HEK293T (cell line): ENCODE measurements around the gene P2RX7.

Experiments
- CTCF ChIA-PET: fragments of 350-600 bp; formaldehyde crosslinking; extraction: SDS; loops from one replicate; lab custom pipeline; 2021; ENCODE audit warnings: antibody characterized with exemption, inconsistent platforms; lab: Yijun Ruan, JAX
- POLR2A ChIA-PET: fragments of 350-600 bp; formaldehyde crosslinking; extraction: SDS; loops from one replicate; lab custom pipeline; 2020; ENCODE audit warnings: antibody characterized with exemption, inconsistent platforms; lab: Yijun Ruan, JAX
- DNase-seq: peaks from one replicate; pipeline ENCODE4 v3.0.0; 2012; ENCODE audit warnings: mixed read lengths; ENCODE audit errors: extremely low spot score
- ARNT ChIP-seq: fragments of 450-650 bp; IDR thresholded peaks from 2 replicates; pipeline ENCODE4 v1.6.1; 2017; ENCODE audit warnings: mild to moderate bottlenecking
- BHLHE40 ChIP-seq: fragments of 450-650 bp; IDR thresholded peaks from 2 replicates; pipeline ENCODE4 v1.6.1; 2016; ENCODE audit warnings: mild to moderate bottlenecking, moderate library complexity, borderline replicate concordance
- CTBP1 ChIP-seq: fragments of 450-650 bp; IDR thresholded peaks from 2 replicates; pipeline ENCODE4 v1.6.1; 2016; ENCODE audit warnings: borderline replicate concordance
- ELF4 ChIP-seq: fragments of 450-650 bp; IDR thresholded peaks from 2 replicates; pipeline ENCODE4 v1.6.1; 2017; ENCODE audit warnings: antibody characterized with exemption
- FOXA1 ChIP-seq: fragments of 450-650 bp; IDR thresholded peaks from 2 replicates; pipeline ENCODE4 v1.6.1; 2016; ENCODE audit warnings: mild to moderate bottlenecking
- FOXK2 ChIP-seq: fragments of 450-650 bp; IDR thresholded peaks from 2 replicates; pipeline ENCODE4 v1.6.1; 2016; ENCODE audit warnings: mild to moderate bottlenecking
- FOXM1 ChIP-seq: fragments of 450-650 bp; IDR thresholded peaks from 2 replicates; pipeline ENCODE4 v1.6.1; 2017; ENCODE audit warnings: mild to moderate bottlenecking, borderline replicate concordance
- HDGF ChIP-seq: fragments of 450-650 bp; IDR thresholded peaks from 2 replicates; pipeline ENCODE4 v1.6.1; 2017; ENCODE audit warnings: antibody characterized with exemption, borderline replicate concordance
- L3MBTL2 ChIP-seq: fragments of 450-650 bp; conservative IDR thresholded peaks from 2 replicates; pipeline ENCODE4 v1.6.1; 2016; ENCODE audit warnings: mild to moderate bottlenecking
- LEF1 ChIP-seq: fragments of 450-650 bp; IDR thresholded peaks from 2 replicates; pipeline ENCODE4 v1.6.1; 2017; ENCODE audit warnings: mild to moderate bottlenecking, borderline replicate concordance
- NFRKB ChIP-seq: fragments of 450-650 bp; IDR thresholded peaks from 2 replicates; pipeline ENCODE4 v1.6.1; 2016; ENCODE audit warnings: mild to moderate bottlenecking, moderate library complexity
- PKNOX1 ChIP-seq: fragments of 450-650 bp; IDR thresholded peaks from 2 replicates; pipeline ENCODE4 v1.6.1; 2016
- SP1 ChIP-seq: fragments of 450-650 bp; IDR thresholded peaks from 2 replicates; pipeline ENCODE4 v1.6.1; 2017
- SUZ12 ChIP-seq: fragments of 450-650 bp; IDR thresholded peaks from 2 replicates; pipeline ENCODE4 v1.6.1; 2016; ENCODE audit warnings: mild to moderate bottlenecking
- TARDBP ChIP-seq: fragments of 450-650 bp; IDR thresholded peaks from 2 replicates; pipeline ENCODE4 v1.6.1; 2016
- ZNF384 ChIP-seq: fragments of 450-650 bp; IDR thresholded peaks from 2 replicates; pipeline ENCODE4 v1.6.1; 2016

Gene P2RX7

GRCh38 chr12:121188227-121188626 lies 55.6 kb downstream of the P2RX7 start:
- POLR2A ChIA-PET: no interaction called here
- CTCF ChIA-PET: no interaction called here
- no peak for DNase-seq
- no peak for TF ChIP-seq PKNOX1
- TF ChIP-seq FOXM1: no peak
- TF ChIP-seq HDGF: no peak
- TF ChIP-seq NFRKB: no peak
- TF ChIP-seq LEF1: no peak
- no peak for TF ChIP-seq SUZ12
- no peak for TF ChIP-seq FOXK2
- no peak for TF ChIP-seq SP1
- no peak for TF ChIP-seq FOXA1

DNA sequence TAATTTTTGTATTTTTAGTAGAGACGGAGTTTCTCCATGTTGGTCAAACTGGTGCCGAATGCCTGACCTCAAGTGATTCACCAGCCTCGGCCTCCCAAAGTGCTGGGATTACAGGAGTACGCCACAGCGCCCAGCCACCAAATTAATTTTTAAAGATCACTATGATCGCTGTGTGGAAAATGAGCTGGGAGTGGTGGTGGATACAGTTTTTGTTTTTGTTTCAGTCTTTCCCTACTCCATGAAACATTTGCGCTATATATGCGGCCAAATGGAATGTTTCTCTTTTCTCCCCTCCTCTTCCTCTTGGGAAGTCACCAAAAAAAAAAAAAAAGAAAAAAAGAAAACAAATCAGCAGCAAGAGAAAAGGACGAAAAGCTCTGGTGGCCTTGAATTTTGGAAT lies 56.5 kb downstream of the P2RX7 start:
- ChIA-PET CTCF (no interaction called here), POLR2A (no interaction called here)
- TF ChIP-seq L3MBTL2 (no peak), LEF1 (no peak), FOXA1 (no peak), TARDBP (no peak), SUZ12 (no peak), FOXM1 (no peak), HDGF (no peak), ELF4 (no peak), BHLHE40 (no peak), ARNT (no peak), NFRKB (no peak), PKNOX1 (no peak), ZNF384 (no peak), FOXK2 (no peak), SP1 (no peak), CTBP1 (no peak)
- no peak for DNase-seq

- POLR2A ChIA-PET: no interaction called here
- CTCF ChIA-PET: no interaction called here
- DNase-seq: no peak
- TF ChIP-seq ZNF384 (no peak), FOXM1 (no peak), FOXK2 (no peak), L3MBTL2 (no peak), ARNT (no peak), FOXA1 (no peak), LEF1 (no peak), CTBP1 (no peak), BHLHE40 (no peak), HDGF (no peak), TARDBP (no peak), ELF4 (no peak), PKNOX1 (no peak), NFRKB (no peak), SP1 (no peak), SUZ12 (no peak)
Observed at GRCh38 chr12:121189619-121190155, 57.0 kb downstream of the P2RX7 start.

- POLR2A ChIA-PET: no interaction called here
- no peak for TF ChIP-seq L3MBTL2
- no peak for TF ChIP-seq TARDBP
- no peak for TF ChIP-seq CTBP1
- TF ChIP-seq ARNT: no peak
- no peak for DNase-seq
- CTCF ChIA-PET: no interaction called here
Observed at GRCh38 chr12:121190523-121191031, 57.9 kb downstream of the P2RX7 start.

GRCh38 chr12:121191151-121191550 lies 58.5 kb downstream of the P2RX7 start:
- CTCF ChIA-PET: no interaction called here
- no peak for TF ChIP-seq LEF1
- no peak for TF ChIP-seq CTBP1
- no peak for TF ChIP-seq FOXM1
- no peak for TF ChIP-seq BHLHE40
- no peak for TF ChIP-seq FOXK2
- TF ChIP-seq TARDBP: no peak
- TF ChIP-seq SP1: no peak
- TF ChIP-seq NFRKB: no peak
- no peak for TF ChIP-seq ARNT
- no peak for TF ChIP-seq L3MBTL2
- TF ChIP-seq FOXA1: no peak
- no peak for TF ChIP-seq SUZ12
- no peak for TF ChIP-seq ELF4
- no peak for TF ChIP-seq HDGF
- no peak for TF ChIP-seq ZNF384
- no peak for TF ChIP-seq PKNOX1
- DNase-seq: no peak
- POLR2A ChIA-PET: no interaction called here

DNA sequence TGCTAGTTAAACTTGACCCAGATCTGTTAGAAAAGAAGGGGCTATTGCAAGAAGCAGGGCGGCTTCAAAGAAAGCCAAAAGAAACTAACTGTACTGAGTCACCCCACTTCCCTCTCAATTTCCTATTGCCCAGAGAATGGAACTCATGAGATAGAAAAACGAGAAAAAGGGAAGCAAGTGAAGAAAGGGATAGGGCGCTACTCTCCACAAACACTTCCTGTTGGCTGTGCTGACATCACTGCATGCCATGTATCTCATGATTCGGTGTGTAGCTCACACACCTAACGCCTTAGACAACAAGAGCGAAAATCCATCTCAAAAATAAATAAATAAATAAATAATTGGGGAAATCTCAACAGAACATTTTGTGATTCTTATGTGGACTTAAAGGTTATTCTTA lies 64.2 kb downstream of the P2RX7 start:
- DNase-seq: no peak
- CTCF ChIA-PET: no interaction called here
- POLR2A ChIA-PET: no interaction called here
- no peak for TF ChIP-seq CTBP1
- TF ChIP-seq PKNOX1: no peak
- TF ChIP-seq SUZ12: no peak
- no peak for TF ChIP-seq SP1
- no peak for TF ChIP-seq FOXA1
- no peak for TF ChIP-seq L3MBTL2
- TF ChIP-seq ZNF384: no peak
- no peak for TF ChIP-seq BHLHE40
- TF ChIP-seq FOXM1: no peak
- no peak for TF ChIP-seq ELF4
- TF ChIP-seq TARDBP: no peak
- no peak for TF ChIP-seq HDGF
- TF ChIP-seq NFRKB: no peak
- no peak for TF ChIP-seq LEF1
